Fibroblast of skin of back (primary cell): ENCODE data around the gene TGM2.

Source experiments
- DNase-seq: peaks from one replicate; pipeline ENCODE4 v3.0.0-alpha.2; 2013

Gene TGM2

DNA sequence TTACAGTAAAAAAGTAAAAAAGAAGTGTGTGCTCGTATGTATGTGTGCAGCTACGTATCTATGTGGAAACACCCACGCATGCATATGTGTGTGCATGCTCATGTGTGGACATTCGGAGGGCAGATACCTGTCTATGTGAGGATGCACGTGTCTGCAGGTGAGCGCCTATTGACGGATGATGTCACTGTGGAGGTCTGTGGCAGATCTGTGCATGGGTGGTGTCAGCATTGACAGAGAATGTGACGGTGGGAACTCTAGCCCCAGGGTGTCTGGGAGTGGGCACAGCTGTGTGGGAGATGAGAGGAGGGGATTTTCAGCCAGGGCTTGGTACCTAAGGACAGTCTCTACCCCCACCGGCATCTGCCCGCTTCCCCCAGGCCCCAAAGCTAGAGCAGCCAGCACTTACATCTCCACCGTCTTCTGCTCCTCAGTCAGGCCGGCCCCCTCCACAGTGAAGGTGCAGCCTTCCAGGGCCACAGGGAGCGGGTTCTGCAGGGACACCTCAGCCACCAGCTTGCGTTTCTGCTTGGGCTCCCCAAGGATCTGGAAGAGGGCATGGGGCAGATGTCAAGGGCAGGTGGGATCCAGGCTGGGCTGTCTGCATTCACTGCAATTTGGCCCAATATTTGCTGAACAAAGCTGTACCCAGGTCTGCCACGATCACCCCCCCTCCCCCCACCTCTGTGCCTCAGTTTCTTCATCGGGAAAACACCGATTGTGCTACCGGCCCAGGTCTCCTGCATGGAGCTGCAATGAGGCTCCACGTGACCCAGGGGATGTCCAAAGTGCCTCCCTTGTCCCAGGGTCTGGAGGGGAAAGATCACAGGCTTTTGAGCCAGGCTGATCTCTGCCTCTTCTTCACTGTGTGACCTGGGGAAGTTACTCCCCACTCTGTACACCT lies 34.1 kb downstream of the TGM2 start:
- no peak for DNase-seq

DNA sequence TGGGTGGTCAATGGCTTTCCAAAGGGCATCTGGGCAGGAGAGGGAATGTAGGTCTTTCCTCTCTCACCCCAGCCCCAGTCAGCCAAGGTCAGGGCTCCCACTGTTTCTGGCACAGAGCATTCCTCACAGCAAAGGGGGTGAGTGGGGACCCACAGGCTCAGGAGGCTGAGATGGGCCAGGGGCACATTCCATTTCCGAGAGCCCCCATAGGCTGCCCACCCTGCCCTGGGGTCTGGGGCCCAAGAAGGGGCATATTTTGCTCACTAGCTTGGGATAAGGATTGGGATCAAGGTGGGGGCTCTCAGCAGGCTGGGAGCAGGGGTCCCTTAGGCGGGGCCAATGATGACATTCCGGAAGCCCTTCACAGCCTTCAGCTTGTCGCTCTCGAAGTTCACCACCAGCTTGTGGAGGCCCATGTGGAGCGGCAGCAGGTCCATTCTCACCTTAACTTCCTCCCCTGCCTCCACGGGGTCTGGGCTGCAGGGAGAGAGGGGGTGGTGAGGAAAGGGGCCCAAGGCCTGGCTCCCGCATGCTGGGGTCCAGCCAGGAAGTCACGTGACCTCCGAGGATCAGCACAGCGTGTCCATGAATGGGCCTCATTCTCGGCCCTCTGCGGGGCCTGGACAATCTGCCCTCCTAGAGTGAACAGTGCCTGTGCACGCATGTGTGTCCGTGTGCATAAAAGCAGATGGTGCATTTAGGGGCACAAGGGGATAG lies 35.0 kb downstream of the TGM2 start:
- no peak for DNase-seq

DNA sequence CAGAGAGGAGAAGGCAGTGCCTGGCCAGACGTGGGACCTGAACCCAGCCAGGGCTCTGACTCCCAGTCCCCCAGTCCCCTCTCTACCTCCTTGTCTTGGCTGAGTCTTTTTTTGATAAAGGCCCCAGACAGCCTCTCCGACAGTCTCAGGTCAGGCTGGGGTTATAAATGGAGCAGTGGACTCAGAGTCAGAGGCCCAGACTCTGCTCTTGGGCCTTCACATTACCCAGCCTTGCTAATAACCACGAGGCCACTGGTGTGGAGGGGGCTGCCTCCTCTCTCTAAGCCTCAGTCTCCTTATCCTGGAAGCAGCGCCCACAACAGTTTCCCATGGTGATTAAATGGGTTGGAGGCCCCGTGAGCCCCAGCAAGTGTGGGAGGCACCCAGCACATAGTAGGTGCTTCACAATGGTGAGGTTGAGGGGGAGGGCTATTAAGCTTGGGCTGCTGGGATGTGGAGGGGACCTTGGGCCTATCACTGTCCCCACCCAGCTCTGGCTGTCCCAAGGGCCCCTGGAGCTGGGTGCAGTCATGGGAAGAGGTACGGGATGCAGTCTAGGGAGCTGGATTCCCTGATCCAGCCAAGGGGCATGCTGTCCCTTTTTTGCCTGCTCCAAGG lies 35.7 kb downstream of the TGM2 start:
- no peak for DNase-seq

DNA sequence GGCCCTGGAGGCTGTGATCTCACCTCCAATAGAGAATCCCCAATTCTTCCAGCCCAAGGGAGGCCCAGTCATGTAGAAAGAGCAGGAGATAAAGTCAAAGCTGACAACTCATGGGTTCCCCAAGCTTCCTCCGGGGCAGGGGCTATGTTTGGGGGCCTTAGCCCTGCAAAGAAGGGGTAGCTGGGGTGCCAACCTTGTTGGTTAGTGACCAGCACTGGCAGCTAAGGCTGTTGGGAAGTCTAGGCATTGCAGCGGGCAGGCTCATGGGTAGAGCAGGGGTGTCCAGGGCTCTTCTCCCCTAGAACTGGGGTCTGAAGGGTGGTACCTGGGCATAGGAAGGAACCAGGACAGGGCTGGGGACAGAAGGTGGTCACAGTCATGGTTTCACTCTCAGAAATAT lies 36.4 kb downstream of the TGM2 start:
- no peak for DNase-seq

DNA sequence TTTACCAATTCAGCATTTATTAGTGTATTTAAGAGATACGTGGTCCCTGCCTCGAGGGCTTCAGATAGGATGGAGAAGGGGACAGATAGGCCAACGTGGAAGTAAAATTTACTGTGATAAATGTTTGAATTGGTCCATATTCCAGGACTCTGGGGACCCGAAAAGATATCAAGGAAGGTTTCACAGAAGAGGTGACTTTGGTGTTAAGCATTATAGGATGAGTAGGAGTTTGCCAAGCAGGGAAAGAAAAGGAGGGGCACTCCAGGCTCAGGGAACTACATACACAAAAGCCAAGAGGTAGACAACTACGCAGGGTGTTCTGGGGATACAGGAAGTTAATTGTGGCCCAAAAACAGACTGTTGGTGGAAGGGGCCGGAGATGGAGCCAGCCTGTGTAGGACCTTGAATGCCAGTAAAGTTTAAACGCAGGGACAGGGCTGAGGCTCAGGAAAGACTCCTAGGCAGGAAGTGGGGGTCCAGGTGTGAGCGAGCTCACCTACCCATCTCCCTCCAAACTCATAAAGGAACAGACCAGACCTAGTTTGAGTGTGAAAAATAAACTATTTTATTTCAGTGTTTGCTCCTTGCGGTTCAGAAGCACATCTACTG lies 37.0 kb downstream of the TGM2 start:
- DNase-seq = no peak

DNA sequence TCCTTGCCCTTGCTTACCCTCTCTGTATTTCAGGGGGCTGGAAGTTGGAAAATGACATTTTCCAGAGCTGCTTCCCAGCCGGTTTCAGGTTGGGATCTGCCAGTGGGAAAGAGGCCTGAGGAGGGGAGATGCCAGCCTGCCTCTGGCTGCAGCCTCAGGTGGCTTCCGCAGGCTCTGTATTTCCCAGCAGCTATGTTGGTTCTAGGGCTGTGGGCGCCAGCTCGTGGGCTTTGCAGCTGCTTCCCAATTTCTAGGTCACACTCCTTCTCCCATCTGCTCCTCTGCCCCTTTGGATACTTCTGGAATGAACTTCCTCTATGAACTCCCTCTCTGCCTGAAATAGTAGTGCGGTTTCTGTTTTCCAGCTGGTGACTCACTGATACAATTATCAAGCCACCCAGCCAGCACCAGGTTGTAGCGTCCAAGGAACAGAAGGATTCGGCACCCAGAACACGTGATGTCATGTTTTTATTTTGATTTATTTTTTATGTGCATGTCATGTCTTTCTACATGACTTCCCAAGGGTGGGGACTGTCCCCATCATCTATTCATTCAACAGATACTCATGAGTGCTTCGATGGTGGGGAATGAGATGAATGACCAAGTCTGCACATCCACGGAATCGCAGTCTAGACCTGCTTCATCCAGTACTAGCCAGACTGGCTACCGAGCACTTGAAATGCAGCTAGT lies 38.0 kb downstream of the TGM2 start:
- peak; percentile 85 for DNase-seq

DNA sequence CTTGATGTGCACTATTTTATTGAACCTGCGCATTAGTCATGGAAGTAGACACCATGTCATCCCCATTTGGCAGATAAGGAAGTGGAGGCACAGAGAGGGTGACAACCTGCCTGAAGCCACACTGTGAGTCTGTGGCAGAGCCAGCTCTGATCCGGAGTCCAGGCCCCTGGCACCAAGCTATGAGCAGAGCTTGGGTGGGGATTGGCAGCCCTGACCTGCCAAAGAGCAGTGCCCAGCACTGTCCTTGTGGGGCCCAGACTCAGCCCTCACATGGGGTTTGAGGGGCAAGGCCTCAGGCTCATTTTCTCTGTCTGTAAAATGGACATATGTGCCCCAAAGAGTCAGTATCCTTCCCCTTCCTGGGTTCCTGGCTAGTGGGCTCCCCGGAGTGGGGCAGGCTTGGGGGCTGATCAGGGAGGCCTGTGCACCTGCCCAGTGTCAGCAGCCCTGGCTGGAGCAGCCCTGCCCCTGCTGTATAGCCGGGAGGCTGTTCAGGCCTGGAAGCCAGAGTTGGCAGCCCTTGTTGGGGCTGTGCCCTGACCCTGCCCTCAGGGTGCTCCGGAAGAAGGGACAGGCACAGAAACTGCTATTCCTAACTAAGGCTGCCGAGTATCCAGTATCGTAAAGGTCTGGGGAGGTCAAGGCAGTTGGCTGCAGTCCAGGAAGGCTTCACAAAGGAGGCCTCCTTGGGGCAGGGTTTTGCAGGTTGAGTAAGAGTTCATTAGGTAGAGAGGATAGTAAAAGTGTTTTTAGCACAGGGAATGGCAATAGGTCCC lies 38.7 kb downstream of the TGM2 start:
- no peak for DNase-seq

DNA sequence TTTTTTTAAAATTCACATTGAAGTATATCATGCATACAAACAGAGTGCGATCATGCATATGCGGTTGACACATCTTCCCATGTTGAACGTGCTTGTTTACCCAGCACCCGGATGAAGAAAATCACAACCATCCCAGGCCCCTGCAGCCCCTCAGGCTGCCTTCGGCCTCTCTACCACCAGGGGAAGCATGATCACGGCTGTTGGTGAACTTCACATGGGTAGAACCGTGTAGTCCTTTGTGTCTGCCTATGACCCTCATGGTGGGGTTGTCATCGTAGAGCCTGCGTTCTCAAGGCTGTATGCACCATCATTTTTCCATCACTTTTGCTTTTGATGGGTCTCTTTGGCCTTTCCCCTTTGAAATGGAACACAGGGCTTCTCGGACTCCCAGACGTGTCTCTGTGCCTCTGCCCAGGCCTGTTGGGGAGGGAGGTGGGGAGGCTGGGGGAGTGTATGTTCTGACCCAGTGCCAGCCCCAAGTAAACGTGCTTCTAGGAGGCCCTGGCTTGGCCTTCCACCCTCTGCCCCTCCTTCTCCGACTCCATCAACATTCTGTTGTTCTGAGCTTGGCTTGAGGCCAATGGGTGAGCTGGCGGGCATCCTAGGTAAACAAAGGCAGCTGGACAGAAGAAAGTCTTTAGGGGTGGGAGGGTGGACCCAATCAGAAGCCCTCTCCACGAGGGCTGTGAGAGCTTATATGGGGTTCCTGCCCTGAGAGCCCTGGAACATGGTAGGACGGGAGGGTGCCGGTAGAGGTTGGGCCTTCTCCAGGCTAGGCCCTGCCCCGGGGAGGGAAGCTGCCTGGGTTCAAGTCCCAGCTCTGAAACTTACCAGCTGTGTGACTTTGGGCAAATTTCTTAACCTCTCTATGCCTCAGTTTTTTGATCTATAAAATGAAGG lies 39.7 kb downstream of the TGM2 start:
- peak; percentile 40 for DNase-seq

DNA sequence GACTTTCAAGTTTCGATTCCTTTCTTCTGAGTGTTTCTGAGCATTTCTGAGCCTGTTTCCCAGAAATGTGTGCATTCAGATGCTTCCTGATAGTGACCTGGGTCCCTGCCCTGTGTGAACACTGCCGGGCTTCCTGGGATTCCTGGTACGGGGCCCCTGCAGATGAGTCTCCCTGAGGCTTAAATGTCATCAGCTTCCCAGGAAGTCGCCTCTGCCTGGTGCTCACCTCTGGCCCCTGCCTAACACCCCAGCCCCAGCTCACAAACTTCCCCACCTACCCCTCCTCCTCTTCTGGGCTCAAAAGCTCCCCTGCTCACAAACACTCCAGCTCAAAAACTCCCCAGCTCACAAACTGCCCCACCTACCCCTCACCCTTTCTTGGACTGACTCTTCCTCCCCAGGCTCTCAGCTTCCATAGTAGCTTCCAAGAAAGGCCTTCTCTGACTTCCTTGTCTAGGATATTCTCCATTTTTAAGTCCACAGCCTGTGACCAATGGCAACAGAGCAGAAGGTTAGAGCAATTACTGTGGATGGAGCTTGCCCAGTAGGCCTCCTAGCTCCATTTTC lies 42.0 kb downstream of the TGM2 start:
- peak; percentile 55 for DNase-seq

DNA sequence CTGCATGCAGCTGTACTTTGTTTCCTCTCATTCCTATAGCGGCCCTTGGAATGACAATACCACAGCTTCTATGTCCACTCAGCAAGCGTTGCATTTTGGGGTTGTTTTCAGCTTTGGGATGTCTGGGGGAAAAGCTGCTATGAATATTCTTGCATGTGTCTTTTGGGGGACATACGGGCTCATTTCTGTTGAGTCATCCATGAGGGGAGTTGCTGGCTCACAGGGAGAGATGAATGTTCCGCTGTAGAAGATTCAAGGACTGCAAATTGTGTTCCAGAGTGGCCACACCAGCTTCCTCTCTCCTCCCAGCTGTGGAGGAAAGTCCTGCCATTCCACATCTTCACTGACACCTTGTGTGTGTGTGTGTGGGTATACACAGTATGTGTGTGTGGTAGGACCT lies 43.3 kb downstream of the TGM2 start:
- no peak for DNase-seq

DNA sequence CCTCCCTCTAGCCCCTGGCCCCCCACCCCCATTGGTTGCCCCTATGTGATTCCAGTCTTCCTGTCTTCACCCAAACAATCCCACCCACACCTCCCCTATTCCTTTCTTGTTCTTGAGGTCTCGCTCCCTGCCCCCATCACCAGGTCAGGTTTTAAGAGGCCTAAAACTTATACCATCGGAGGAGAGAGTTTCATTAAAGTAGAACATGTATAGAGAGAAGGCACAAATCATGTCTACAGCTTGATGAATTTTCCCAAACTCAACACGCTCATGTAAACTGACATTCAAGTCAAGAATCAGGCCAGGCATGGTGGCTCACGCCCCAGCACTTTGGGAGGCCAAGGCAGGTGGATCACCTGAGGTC lies 44.5 kb downstream of the TGM2 start:
- no peak for DNase-seq

DNA sequence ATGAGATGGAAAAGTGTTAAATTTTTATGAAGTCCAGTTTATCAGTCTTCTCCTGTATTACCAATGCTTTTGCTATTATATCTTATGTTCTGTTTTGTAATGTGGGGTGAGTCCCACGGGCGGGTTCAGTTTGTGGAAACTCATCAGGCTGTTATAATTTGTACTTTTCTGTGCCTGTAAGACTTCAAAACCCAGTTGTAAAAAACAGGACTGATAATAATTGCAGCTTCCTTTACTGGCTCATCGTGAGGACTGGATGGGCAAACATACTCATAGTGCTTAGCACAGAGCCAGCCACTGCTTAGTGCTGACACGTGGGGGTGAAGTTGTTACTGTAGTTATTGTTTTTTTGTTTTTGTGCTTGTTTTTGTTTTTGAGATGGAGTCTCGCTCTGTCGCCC lies 45.6 kb downstream of the TGM2 start:
- no peak for DNase-seq

DNA sequence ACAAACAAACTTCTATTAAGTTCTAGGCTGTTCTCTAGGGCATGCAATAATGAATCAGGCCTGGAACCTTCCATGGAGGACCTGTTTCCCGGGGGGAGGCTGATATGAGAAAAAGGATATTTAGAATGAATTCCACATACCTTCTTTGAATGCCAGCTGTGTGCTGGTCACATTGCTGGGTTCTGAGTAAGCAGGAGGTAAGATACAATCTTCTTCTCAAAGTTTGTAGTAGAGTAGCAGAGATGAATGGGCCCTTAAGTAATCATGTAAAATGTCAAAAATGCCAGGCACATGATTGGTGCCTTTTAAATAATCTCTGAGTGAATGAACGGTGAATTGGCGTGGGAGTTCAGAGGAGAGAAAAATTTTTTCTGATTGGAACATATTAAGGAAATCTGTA lies 47.4 kb downstream of the TGM2 start:
- peak; percentile 84 for DNase-seq

DNA sequence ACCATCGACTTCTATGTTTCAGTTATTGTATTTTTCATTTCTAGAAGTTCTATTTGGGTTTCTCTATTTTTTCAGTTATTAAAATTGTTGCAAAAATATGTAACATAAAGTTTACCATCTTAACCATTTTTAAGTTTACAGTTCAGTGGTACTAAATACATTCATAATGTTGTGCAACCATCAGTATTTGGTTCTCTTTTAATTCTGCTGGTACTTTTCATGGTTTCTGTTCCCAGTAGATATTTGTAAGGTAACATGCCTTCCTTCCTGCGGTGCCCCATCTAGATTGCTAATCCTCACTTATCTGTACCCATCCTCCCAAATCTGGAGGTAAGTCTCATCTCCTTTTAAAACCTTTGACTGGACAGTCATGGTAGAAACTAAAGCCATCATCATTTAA lies 47.9 kb downstream of the TGM2 start:
- DNase-seq = no peak

DNA sequence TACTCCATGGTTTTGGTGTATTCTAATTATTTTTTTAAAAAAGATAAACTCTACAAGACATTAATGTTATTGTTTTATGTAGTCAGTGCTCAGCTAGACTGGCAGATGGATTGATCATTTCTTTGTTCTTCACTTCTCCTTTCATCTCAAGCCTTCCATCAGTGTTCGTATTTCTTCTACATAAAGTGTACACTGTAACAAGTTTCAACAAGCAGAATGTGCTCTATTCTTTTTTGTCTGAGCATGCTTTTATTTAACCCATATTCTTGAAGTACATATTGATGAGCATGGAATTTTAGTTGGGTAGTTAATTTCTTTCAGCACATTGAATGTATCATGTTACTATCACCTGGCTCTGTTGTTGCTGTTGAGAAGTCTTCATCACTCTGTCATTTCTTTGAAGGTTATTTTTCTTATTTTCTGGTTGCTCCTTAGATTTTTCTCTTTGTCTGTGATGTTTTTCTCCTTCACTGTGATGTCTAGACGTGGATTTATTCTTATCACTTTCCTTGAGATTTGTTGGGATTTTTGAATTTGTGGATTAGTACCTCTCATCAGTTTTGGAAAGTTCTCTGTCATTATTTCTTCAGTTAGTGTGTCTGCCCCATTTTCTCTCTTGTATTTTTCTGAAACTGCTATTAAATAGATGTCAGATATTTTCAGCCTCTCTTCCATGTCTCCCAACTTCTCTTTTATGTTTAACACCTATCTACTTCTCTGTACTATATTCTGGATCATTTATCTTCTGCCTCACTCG lies 48.5 kb downstream of the TGM2 start:
- DNase-seq = no peak

DNA sequence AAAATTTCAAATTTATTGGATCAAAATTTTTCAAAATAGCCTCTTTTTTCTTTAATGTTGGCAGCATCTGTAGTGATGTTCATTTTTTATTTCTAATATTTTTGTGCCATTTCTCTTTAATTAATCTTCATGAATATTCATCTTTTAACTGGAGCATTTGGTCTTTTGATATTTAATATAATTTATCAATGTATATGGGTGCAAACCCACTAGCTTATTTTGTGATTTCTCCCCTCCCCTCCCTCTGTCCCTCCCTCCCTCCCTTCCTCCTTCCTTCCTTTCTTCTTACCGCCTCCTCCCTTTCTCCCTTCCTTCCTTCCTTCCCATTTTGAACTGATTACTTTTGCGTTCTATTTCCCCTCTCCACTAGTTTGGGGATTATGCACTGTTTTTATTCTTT lies 49.2 kb downstream of the TGM2 start:
- no peak for DNase-seq

DNA sequence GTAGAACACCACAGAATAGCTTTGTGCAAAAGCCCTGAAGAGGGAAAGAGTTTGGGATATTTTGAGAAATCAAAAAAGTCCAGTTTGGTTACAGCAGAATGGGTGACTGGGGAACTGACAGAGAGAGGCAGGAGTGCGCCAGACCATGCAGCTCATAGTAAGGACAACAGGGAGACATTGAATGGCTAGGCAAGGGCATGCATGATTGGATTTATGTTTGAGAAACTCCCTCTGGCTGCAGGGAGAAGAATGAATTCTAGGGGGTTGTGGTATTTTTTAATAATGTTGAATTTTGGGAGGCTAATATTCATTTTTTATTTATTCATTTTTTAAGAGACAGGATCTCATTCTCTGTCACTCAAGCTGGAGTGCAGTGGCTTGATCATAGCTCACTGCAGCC lies 49.9 kb downstream of the TGM2 start:
- DNase-seq = no peak

DNA sequence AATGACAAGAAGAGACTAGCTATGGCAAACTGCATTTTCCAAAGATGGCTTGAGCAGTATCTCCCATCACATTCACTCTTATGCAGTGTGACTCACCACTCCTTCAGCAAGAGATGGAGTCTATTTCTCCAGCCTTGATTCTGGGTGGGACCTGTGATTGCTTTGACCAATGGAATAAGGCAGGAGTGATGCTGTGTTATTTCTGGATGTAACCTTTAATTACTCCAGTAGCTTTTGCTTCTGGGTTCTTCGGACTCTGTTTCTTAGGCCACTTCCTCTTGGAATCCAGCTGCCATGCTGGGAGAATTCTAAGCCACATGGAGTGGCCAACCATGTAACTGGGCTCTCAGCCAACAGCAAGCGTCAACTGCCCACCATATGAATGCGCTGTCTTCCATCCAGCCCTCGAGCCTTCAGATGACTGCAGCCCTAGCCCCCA lies 50.7 kb downstream of the TGM2 start:
- DNase-seq = peak; percentile 77
